Chondrocyte (in vitro differentiated cells): Measurements from ENCODE around the gene CLIP4. TPM values are rescaled to one million over a fixed set of nuclear protein-coding genes. Genes with fewer than 3 reads are reported as not detected.

Experiments used
- DNase-seq: peaks from one replicate; pipeline ENCODE4 v3.0.0; 2021; ENCODE audit warnings: mixed read lengths, low spot score
- H3K27ac Mint-ChIP-seq: one replicate; pipeline ENCODE4 v1.8.0; 2021; ENCODE audit warnings: mild to moderate bottlenecking, moderate library complexity, mixed read lengths; ENCODE audit not compliant: unreplicated experiment
- H3K27me3 Mint-ChIP-seq: 2 replicates; pipeline ENCODE4 v1.8.0; 2021; ENCODE audit warnings: low read depth, mixed read lengths
- H3K36me3 Mint-ChIP-seq: 2 replicates; pipeline ENCODE4 v1.8.0; 2021; ENCODE audit warnings: low read depth, mixed read lengths
- H3K4me1 Mint-ChIP-seq: 2 replicates; pipeline ENCODE4 v1.8.0; 2021; ENCODE audit warnings: low read depth, mild to moderate bottlenecking, mixed read lengths
- H3K4me3 Mint-ChIP-seq: one replicate; pipeline ENCODE4 v1.8.0; 2021; ENCODE audit warnings: mild to moderate bottlenecking, moderate library complexity, mixed read lengths; ENCODE audit not compliant: unreplicated experiment
- H3K9me3 Mint-ChIP-seq: 2 replicates; pipeline ENCODE4 v1.8.0; 2021; ENCODE audit warnings: low read depth, mixed read lengths
- total RNA-seq: library from RNA; stranded (reverse); gene quantifications from 3 replicates; pipeline ENCODE4 v1.2.1, GENCODE V29; 2021
- TF ChIP-seq, protein P1 (sequence below): fragments of 200-600 bp; sonication (generic); IDR thresholded peaks from 2 replicates; pipeline ENCODE4 v1.5.0; 2021; ENCODE audit warnings: antibody characterized with exemption, mild to moderate bottlenecking, moderate library complexity

The CLIP4 gene
- total RNA-seq, 1 donor from 2014 or later = 30.1 TPM

DNA sequence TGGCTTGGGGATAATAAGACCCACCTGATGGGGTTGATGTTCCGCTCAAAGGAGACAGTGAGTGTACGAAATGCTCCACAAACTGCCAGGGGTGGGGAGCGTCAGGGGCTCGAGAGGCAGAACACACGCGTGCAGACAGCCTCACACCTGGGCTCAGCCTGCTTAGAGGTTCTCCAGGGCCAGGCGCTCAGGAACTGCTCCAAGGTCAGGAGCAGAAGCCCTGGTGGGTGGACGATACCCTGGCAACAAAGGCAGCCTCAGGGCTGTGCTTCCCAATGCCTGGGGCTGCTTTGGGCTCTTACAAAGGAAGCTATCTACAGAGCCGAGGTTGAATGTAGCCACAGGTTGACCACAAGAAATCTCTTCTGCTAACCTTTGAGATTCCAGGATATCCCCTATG, 114.4 kb downstream of the CLIP4 start:
- H3K9me3 Mint-ChIP-seq = no peaks in the 10 kb centered on the region
- no peaks in the 10 kb centered on the region for H3K36me3 Mint-ChIP-seq
- TF ChIP-seq, protein P1, sequence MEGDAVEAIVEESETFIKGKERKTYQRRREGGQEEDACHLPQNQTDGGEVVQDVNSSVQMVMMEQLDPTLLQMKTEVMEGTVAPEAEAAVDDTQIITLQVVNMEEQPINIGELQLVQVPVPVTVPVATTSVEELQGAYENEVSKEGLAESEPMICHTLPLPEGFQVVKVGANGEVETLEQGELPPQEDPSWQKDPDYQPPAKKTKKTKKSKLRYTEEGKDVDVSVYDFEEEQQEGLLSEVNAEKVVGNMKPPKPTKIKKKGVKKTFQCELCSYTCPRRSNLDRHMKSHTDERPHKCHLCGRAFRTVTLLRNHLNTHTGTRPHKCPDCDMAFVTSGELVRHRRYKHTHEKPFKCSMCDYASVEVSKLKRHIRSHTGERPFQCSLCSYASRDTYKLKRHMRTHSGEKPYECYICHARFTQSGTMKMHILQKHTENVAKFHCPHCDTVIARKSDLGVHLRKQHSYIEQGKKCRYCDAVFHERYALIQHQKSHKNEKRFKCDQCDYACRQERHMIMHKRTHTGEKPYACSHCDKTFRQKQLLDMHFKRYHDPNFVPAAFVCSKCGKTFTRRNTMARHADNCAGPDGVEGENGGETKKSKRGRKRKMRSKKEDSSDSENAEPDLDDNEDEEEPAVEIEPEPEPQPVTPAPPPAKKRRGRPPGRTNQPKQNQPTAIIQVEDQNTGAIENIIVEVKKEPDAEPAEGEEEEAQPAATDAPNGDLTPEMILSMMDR = no peak

DNA sequence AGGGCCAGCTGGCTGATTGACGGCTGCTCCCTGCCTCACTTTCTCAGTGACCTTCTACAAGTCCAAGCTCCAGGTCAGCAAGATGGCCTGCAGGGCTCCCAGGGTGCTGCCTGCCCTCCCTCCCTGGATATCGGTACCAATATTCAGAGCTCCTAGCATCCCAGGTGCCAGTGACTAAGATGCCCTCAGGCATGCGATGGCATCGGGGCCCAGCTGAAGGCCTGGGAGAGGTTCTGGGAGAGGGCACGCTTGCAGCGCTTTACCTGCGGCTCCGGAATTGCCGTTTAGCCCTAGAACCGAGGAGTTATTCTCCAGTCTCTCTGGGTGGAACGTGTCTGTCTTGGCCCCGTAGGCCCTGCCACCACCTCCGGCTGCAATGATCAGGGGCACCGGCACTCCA, 116.8 kb downstream of the CLIP4 start:
- no peaks in the 10 kb centered on the region for H3K9me3 Mint-ChIP-seq
- no peaks in the 10 kb centered on the region for H3K36me3 Mint-ChIP-seq
- no peak overlapping the region for H3K4me3 Mint-ChIP-seq
- no peak for DNase-seq
- H3K4me1 Mint-ChIP-seq = peaks cover 5% of the 10 kb centered on the region
- TF ChIP-seq, protein P1 = no peak
- H3K27ac Mint-ChIP-seq = no peak overlapping the region
- peaks cover 50% of the 10 kb centered on the region for H3K27me3 Mint-ChIP-seq

More for the DNA sequence above, 114.4 kb downstream of the CLIP4 start:
- H3K27ac Mint-ChIP-seq = no peak overlapping the region
- no peak overlapping the region for H3K4me3 Mint-ChIP-seq
- H3K27me3 Mint-ChIP-seq = peaks cover 54% of the 10 kb centered on the region
- DNase-seq = no peak
- peaks cover 5% of the 10 kb centered on the region for H3K4me1 Mint-ChIP-seq

DNA sequence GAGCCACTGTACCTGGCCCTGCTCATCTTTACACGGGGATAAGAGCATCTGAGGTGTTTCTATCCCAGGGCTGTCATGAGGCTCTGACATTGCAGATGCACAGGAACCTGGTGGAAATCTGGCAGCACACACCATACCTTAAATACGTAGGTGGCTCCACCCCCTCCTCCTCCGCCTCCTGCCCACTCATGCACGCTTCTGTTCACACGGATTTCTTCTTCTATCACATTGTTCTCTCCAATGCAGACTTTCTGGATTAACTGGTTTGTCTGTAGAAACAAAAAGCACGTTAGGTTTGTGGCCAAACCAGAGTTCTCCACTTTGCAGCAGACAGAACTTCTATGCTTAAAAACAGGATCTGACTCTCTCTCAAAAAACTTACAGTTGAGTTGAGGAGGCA, 118.2 kb downstream of the CLIP4 start:
- Mint-ChIP-seq H3K4me3 (no peak overlapping the region), H3K36me3 (no peaks in the 10 kb centered on the region), H3K27me3 (peaks cover 48% of the 10 kb centered on the region), H3K4me1 (peaks cover under 1% of the 10 kb centered on the region), H3K27ac (no peak overlapping the region), H3K9me3 (no peaks in the 10 kb centered on the region)
- DNase-seq = no peak
- TF ChIP-seq, protein P1 = no peak

DNA sequence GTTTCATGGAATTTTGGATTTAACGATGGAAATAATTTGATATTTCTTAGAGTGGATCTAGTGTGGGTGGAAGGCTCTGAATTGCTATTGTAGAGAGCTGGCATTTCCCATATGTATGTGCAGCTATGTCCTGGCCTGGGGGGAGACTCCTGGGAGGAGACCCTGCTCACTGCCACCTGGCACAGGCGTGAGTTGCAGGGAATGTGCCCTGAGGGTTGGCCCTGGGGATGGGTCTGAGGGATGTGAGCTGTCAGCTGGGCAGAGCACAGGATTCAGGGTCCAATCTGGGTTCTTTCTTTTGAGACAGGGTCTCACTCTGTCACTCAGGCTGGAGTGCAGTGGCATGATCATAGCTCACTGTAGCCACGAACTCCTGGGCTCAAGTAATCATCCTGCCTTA, 120.2 kb downstream of the CLIP4 start:
- no peak for DNase-seq
- H3K9me3 Mint-ChIP-seq = no peaks in the 10 kb centered on the region
- TF ChIP-seq, protein P1 = no peak
- peaks cover 49% of the 10 kb centered on the region for H3K27me3 Mint-ChIP-seq
- H3K4me3 Mint-ChIP-seq = no peak overlapping the region
- H3K4me1 Mint-ChIP-seq = no peaks in the 10 kb centered on the region
- no peaks in the 10 kb centered on the region for H3K36me3 Mint-ChIP-seq
- no peak overlapping the region for H3K27ac Mint-ChIP-seq

DNA sequence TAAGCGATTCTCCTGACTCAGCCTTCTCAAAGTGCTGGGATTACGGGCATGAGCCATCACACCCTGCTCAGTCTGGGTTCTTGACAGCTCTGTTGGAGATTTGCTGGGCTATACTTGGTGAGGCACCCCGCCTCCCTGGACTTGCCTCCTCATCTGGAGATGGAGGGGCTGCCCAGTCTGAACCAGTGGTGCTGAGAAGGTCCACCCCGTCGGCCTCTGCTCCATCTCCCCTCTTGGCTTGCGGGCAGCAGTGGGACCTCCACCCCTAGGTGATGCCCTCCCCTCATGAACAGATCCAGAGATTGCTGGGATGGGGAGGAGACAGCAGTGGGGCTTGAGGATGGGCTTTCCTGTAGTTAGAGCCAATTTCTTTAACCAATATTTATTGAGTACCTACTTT, 120.9 kb downstream of the CLIP4 start:
- TF ChIP-seq, protein P1 = no peak
- Mint-ChIP-seq H3K36me3 (no peaks in the 10 kb centered on the region), H3K27ac (no peak overlapping the region), H3K27me3 (peaks cover 53% of the 10 kb centered on the region), H3K9me3 (no peaks in the 10 kb centered on the region), H3K4me3 (no peak overlapping the region), H3K4me1 (no peaks in the 10 kb centered on the region)
- DNase-seq = no peak
